ENCODE measurements around the gene EGLN1.
"Not testable (repeated sequence)": the region's sequence is repeated elsewhere in the genome, so short reads cannot be mapped to it uniquely, and the experiment has no call there.

EGLN1 gene

DNA sequence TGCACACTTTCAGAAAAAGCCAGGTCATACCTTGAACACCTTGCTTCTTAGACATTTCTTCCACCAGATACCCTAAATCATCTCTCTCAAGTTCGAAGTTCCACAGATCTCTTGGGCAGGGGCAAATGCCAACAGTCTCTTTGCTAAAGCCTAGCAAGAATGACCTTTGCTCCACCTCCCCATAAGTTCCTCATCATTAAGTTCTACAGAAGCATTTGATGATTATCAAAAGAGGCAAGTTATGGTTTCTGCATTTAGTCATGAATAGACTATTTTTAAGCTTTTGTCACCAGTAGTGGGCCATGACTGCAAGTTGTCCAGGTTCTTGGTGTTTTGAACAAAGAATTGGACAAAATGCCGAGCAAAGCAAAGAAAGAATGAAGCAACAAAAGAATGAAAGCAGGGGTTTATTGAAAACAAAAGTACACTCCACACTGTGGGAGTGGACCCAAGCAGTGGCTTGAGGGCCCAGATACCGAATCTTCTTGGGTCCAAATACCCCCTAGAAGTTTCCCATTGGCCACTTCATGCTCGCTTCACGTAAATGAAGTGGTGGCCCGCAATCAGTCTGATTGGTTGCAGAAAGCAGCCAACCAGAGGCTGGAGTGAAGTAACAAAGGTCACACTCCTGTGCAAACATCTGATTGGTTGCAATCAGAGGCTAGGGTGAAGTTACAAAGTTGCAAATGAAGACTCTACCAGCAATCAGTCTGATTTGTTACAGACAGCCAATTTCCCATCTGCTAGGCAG is 9.8 kb upstream of the EGLN1 start:
- in situ Hi-C loops (cut with HindIII; ENCODE audit: low pct_ligation_motif_present, low sequenced_read_pairs) = no loop called here
- Histone ChIP-seq H3K36me3 (replicated peaks) (no peaks in the 10 kb centered on the region), H3K4me3 (ENCODE audit: low read depth, low read length) (no peak overlapping the region), H3K27ac (no peak overlapping the region), H3K27me3 (replicated peaks) (no peaks in the 10 kb centered on the region)
- TF ChIP-seq, protein P1, sequence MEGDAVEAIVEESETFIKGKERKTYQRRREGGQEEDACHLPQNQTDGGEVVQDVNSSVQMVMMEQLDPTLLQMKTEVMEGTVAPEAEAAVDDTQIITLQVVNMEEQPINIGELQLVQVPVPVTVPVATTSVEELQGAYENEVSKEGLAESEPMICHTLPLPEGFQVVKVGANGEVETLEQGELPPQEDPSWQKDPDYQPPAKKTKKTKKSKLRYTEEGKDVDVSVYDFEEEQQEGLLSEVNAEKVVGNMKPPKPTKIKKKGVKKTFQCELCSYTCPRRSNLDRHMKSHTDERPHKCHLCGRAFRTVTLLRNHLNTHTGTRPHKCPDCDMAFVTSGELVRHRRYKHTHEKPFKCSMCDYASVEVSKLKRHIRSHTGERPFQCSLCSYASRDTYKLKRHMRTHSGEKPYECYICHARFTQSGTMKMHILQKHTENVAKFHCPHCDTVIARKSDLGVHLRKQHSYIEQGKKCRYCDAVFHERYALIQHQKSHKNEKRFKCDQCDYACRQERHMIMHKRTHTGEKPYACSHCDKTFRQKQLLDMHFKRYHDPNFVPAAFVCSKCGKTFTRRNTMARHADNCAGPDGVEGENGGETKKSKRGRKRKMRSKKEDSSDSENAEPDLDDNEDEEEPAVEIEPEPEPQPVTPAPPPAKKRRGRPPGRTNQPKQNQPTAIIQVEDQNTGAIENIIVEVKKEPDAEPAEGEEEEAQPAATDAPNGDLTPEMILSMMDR (IDR thresholded peaks at IDR 0.05; ENCODE audit: low read depth, low read length, missing control alignments) = no peak
- DNase-seq = no peak

DNA sequence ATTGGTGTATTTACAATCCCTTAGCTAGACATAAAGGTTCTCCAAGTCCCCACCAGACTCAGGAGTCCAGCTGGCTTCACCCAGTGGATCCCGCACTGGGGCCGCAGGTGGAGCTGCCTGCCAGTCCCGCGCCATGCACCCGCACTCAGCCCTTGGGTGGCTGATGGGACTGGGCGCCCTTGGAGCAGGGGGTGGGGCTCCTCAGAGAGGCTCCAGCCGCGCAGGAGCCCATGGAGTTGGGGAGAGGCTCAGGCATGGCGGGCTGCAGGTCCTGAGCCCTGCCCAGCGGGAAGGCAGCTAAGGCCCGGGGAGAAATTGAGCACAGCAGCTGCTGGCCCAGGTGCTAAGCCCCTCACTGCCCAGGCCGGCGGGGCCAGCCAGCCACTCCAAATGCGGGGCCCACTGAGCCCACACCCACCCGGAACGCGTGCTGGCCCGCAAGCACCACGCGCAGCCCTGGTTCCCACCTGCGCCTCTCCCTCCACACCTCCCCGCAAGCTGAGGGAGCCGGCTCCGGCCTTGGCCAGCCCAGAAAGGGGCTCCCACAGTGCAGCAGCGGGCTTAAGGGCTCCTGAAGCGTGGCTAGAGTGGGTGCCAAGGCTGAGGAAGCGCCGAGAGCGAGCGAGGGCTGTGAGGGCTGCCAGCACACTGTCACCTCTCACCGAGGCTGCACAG is 8.7 kb upstream of the EGLN1 start:
- DNase-seq; H3K36me3 ChIP-seq (replicated peaks); H3K4me3 ChIP-seq (ENCODE audit: low read depth, low read length); in situ Hi-C loops (cut with HindIII; ENCODE audit: low pct_ligation_motif_present, low sequenced_read_pairs); H3K27me3 ChIP-seq (replicated peaks); H3K27ac ChIP-seq: not testable (repeated sequence)

DNA sequence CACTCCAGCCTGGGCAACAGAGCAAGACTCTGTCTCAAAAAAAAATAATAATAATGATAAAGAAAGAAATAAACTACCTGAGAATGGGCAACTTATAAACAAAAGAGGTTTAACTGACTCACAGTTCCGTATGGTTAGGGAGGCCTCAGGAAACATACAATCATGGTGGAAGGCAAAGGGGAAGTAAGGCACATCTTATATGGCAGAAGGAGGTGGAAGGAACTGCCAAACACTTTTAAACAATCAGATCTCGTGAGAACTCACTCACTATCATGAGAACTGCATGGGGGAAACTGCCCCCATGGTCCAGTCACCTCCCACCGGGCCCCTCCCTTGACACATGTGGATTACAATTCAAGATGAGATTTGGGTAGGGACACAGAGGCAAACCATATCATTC is 6.3 kb upstream of the EGLN1 start:
- in situ Hi-C loops (cut with HindIII; ENCODE audit: low pct_ligation_motif_present, low sequenced_read_pairs) = no loop called here
- TF ChIP-seq, protein P1 (IDR thresholded peaks at IDR 0.05; ENCODE audit: low read depth, low read length, missing control alignments) = no peak
- no peaks in the 10 kb centered on the region for H3K36me3 ChIP-seq (replicated peaks)
- no peak overlapping the region for H3K27ac ChIP-seq
- DNase-seq = no peak
- no peak overlapping the region for H3K4me3 ChIP-seq (ENCODE audit: low read depth, low read length)
- H3K27me3 ChIP-seq (replicated peaks) = no peaks in the 10 kb centered on the region

DNA sequence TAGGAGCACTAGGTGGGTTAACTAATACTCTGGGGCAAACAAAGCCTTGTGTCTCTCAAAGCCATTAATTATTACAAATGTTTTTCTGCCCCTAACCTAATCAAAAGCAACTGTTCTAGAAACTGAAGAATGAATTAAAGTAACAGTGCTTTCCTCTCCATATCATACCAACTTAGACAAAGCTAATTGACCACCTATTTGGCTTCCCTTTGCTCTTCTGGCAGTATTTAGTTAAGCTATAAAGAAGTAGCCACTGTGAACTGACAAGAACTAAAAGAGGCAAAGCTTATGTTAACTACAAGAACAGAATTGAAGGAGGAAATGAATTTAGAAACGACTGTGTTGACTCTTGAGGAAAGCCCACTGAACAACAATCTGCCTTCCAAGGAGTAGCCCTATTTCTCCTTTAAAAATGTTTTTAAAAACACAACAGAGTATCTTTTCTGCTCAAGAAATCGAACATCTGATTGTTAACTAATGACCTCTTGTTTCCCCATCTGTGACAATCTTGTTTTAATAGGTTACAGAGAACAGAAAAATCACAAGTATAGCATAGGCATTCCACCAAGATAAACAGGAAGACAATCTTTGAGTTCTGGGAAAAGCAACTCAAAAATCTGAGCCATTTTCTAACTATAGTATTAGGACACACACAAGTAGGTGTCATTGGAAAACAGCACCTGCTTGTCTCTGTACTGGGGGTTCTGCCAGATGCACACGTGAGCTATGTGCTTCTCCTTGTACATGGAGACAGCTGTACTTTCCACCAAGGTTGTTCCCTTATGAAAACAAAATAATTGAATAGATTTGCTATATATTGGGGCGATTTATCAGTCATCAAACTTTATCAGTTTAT is 3.1 kb upstream of the EGLN1 start:
- H3K4me3 ChIP-seq (ENCODE audit: low read depth, low read length) = no peak overlapping the region
- in situ Hi-C loops (cut with HindIII; ENCODE audit: low pct_ligation_motif_present, low sequenced_read_pairs) = no loop called here
- no peak for DNase-seq
- TF ChIP-seq, protein P1 (IDR thresholded peaks at IDR 0.05; ENCODE audit: low read depth, low read length, missing control alignments) = no peak
- H3K36me3 ChIP-seq (replicated peaks) = no peaks in the 10 kb centered on the region
- H3K27me3 ChIP-seq (replicated peaks) = no peaks in the 10 kb centered on the region
- H3K27ac ChIP-seq = no peak overlapping the region

DNA sequence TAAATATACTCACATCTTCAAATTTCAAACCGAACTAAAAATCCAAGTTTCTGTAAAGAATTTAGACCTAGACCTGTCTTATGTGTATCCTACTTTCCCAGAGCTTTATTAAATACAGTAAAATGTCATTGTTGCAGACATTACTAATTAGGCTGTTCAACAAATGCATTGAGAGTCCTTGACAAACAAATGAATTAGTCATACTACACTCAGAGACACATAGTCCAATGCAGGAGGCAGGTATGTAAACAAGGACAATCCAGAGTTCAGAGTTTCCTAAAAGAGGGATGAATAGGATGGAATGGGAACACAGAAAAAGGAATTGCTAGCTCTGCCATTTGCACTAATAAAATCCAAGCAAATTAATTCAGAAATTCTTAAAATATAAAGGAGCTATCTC is 1.6 kb upstream of the EGLN1 start:
- TF ChIP-seq, protein P1 (IDR thresholded peaks at IDR 0.05; ENCODE audit: low read depth, low read length, missing control alignments) = no peak
- in situ Hi-C loops (cut with HindIII; ENCODE audit: low pct_ligation_motif_present, low sequenced_read_pairs) = no loop called here
- H3K36me3 ChIP-seq (replicated peaks) = no peaks in the 10 kb centered on the region
- no peak overlapping the region for H3K27ac ChIP-seq
- no peak for DNase-seq
- no peaks in the 10 kb centered on the region for H3K27me3 ChIP-seq (replicated peaks)
- no peak overlapping the region for H3K4me3 ChIP-seq (ENCODE audit: low read depth, low read length)

DNA sequence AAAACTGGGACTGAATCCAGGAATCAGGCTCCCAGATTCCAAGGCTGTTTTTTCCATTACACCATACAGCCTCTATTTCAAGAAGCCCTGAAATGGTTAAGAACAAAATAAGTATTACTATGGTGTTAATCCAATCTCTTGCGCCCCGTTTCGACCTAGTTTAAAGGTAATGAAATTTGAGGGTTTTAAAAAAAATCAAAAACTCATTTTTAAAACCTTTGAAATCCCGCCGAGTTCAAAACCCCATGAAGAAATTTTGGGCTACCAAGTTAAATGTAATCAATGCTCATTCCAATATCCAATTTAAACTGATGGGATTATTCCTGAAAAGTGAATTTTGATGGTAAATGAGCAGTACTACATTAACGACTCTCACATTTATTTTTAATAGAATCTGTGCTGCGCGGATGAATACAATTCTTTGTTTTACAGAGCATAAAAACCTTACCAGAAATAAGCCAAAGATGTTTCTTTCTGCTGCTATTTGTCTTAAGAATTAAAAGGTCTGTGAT is 767 bp upstream of the EGLN1 start:
- no peaks in the 10 kb centered on the region for H3K36me3 ChIP-seq (replicated peaks)
- H3K4me3 ChIP-seq (ENCODE audit: low read depth, low read length) = peak overlapping the region; percentile 83
- H3K27ac ChIP-seq = peak overlapping the region; percentile 59
- TF ChIP-seq, protein P1 (IDR thresholded peaks at IDR 0.05; ENCODE audit: low read depth, low read length, missing control alignments) = no peak
- no peak for DNase-seq
- in situ Hi-C loops (cut with HindIII; ENCODE audit: low pct_ligation_motif_present, low sequenced_read_pairs) = no loop called here
- no peaks in the 10 kb centered on the region for H3K27me3 ChIP-seq (replicated peaks)

All from brain microvascular endothelial cell (primary cell).